ENCODE results near the gene GPR152.

GPR152 gene

GRCh38 chr11:67441098-67441563, 11.4 kb downstream of the GPR152 start:
- peaks cover 0 to 61% (median 40%) of the 10 kb centered on the region in 3 donors for H3K36me3 ChIP-seq
- no peaks in the 10 kb centered on the region for H3K27me3 ChIP-seq
- intact Hi-C loops (cut with DNase I; ENCODE audit: low total_unique reads) = no loop called here
- H3K27ac ChIP-seq = no peak overlapping the region
- DNase-seq = no peak
- TF ChIP-seq, protein P1, sequence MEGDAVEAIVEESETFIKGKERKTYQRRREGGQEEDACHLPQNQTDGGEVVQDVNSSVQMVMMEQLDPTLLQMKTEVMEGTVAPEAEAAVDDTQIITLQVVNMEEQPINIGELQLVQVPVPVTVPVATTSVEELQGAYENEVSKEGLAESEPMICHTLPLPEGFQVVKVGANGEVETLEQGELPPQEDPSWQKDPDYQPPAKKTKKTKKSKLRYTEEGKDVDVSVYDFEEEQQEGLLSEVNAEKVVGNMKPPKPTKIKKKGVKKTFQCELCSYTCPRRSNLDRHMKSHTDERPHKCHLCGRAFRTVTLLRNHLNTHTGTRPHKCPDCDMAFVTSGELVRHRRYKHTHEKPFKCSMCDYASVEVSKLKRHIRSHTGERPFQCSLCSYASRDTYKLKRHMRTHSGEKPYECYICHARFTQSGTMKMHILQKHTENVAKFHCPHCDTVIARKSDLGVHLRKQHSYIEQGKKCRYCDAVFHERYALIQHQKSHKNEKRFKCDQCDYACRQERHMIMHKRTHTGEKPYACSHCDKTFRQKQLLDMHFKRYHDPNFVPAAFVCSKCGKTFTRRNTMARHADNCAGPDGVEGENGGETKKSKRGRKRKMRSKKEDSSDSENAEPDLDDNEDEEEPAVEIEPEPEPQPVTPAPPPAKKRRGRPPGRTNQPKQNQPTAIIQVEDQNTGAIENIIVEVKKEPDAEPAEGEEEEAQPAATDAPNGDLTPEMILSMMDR (IDR thresholded peaks at IDR 0.05) = no peak
- no peak overlapping the region for H3K4me3 ChIP-seq
- H3K4me1 ChIP-seq = peaks cover 0 to 63% (median 34%) of the 10 kb centered on the region in 4 donors
- H3K9me3 ChIP-seq = no peaks in the 10 kb centered on the region

- Histone ChIP-seq H3K4me3 (no peak overlapping the region), H3K36me3 (peaks cover 0 to 68% (median 47%) of the 10 kb centered on the region in 3 donors), H3K4me1 (peaks cover 0 to 69% (median 39%) of the 10 kb centered on the region in 4 donors), H3K27me3 (no peaks in the 10 kb centered on the region), H3K27ac (peak overlapping the region; percentile 51 to 64), H3K9me3 (no peaks in the 10 kb centered on the region)
- DNase-seq = no peak
- TF ChIP-seq, protein P1 (IDR thresholded peaks at IDR 0.05) = no peak
- intact Hi-C loops (cut with DNase I; ENCODE audit: low total_unique reads) = no loop called here
Observed at GRCh38 chr11:67440229-67441097, 12.1 kb downstream of the GPR152 start.

DNA sequence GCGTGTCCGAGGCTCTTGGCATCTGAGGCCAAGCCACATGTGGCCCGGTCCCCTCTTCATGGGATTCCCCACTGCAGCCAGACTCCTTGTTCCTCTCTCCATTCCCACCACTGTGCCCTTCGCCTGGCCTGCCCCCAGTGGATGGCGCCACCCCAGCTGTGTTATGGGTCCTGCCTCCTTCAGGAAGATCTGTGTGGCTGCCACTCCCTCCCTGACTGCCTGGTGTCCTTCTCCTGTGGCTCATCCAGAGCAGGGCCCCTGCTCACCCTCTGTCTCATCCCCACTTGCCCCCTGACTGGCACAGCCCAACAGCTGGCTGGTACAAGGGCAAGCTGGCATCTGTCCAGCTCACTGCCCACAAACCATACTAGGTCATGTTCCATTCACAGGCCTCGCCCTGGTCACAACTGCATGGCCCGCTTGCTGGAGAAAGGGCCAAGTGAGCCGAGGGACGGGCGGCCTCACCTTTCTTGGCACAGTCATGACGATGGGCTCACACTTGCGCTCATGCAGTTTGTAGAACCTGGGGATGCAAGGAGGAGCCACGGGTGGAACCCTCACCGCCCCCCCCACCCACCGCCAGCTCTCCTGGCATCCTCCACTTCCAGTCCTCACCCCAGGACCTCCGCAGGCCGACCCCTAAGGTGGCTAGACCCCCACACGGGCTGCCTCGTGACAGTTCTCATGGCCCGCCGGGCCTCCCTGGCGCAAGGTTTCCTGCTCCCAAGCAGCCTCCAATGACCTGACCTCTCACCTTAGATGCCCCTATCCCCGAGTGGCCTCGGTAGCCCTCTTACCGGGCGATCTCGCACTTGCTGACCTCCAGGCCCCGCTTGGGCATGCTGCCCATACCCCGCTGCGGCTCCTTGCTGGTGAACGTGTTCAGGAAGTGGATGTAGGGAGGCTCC, 13.0 kb downstream of the GPR152 start:
- TF ChIP-seq, protein P1 (IDR thresholded peaks at IDR 0.05) = no peak
- Histone ChIP-seq H3K36me3 (peaks cover 0 to 77% (median 55%) of the 10 kb centered on the region in 3 donors), H3K9me3 (no peaks in the 10 kb centered on the region), H3K27me3 (no peaks in the 10 kb centered on the region), H3K4me1 (peaks cover 0 to 68% (median 40%) of the 10 kb centered on the region in 4 donors), H3K4me3 (no peak overlapping the region), H3K27ac (peak overlapping the region; percentile 51 to 64)
- DNase-seq = peak in 1 of 2 donors; percentile 84
- intact Hi-C loops (cut with DNase I; ENCODE audit: low total_unique reads) = no loop called here

DNA sequence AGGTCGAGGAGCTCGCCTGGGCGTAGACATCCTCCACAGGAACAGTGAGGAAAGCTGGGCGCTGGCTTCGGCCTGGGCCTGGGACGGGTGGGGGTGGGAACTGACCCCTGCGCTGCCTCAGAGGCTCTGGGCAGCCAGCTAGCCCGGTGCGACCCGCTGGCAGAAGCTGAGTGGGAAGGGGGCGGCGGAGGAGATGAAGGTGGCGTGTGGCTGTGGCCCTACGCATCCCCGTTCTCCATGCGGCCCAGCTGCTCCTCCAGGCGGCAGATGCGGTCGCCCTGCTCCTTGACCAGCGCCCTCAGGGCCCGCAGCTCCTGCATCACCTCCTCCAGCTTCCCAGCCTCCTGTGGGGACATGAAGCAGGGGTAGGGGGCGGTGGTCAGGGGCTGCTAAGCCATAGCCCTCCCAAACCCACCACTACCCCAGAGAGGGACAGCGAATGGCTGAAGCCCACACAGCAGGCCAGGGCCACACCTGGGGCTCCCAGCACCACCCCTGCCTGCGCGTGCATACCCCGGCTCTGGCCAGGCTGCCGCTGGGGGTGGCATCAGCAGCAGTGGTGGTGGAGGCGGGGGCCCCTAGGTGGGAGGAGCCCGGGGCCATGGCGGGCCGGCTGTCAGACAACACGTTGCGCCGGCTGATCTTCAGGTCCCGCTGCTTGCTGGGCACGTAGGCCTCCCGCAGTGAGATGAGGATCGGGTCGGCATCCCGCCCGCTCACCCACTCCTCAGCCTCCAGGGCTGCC, 14.2 kb downstream of the GPR152 start:
- Histone ChIP-seq H3K4me1 (peaks cover 0 to 61% (median 37%) of the 10 kb centered on the region in 4 donors), H3K4me3 (no peak overlapping the region)
- DNase-seq = no peak

More for the DNA sequence above, 14.2 kb downstream of the GPR152 start:
- TF ChIP-seq, protein P1 (IDR thresholded peaks at IDR 0.05) = no peak
- Histone ChIP-seq H3K27ac (peak overlapping the region; percentile 51 to 64), H3K36me3 (peaks cover 2 to 89% (median 68%) of the 10 kb centered on the region in 3 donors), H3K27me3 (no peaks in the 10 kb centered on the region), H3K9me3 (no peaks in the 10 kb centered on the region)
- intact Hi-C loops (cut with DNase I; ENCODE audit: low total_unique reads) = no loop called here

Data from tibial artery (tissue), 4 donors.